ENCODE data around the gene SLC10A7.
"Not testable (repeated sequence)": the region's sequence is repeated elsewhere in the genome, so short reads cannot be mapped to it uniquely, and the experiment has no call there.

Gene SLC10A7

DNA sequence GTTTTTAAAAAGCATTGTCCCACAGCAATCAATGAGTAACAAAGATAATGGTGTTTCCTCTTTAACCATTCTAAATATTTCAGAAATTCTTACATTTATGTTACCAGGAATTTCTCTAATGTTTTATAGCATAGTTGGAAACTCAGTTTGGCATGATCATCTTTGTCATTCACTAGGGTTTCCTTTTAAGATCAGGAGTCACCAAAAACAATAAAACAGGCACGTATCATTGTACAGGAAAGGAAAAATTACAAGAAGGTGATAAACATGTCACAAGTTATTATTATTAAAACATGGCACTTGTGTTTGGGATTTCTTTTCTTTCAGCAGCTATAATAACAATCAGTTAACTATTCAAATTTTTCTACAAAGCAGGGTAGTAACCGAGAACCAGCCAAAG is 84.0 kb downstream of the SLC10A7 start:
- no peak for DNase-seq

DNA sequence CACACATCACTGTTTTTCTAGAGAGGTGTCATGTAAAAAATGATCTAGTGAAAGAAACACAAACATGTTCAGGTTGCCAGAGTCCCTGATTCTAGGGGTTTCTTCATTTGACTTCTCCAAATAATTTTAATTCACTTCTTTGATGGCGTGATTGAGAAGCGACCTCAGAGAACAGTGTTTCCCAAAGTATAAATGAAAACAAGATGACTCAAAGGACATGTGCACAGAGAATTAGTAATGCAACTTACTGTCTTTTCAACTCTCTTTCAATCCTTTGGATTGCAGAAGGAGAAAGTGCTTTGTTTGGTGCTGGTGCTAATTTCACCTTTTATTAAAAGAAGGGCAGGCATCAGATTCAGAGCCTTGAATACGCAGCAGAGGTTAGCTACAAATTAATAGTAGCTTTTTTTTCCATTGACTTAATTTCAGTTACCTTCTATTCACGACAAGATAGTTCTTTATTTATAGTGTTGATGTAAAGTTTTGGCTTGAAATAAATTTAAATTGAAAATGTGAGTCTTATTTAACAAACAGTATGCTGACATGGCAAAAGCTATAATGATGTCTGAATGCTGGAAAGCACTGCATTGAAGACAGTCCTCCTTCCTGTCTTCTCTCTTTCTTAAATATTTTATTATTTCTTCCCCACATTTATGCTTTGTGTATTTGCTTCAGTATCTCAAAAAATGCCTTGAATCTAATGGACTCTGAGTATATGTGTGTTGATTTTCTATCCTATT is 85.1 kb downstream of the SLC10A7 start:
- DNase-seq: no peak

DNA sequence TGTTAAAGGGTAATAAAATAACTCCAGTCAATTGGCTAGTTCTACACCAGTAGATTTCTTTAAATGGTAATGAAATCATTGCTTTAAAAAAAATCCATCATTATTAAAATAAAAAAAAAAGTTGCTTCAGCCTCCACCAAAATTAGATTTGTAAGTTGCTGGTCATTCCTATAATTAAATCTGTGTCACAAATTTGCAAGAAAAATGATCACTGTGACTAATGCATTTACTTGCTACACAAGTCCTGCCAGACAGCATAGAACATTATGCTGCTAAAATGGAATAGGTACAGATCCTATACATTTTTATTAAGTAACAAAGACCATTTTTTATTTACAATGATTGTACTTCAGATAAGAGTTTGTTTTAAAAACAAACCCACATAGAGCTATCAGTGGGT is 85.8 kb downstream of the SLC10A7 start:
- no peak for DNase-seq

DNA sequence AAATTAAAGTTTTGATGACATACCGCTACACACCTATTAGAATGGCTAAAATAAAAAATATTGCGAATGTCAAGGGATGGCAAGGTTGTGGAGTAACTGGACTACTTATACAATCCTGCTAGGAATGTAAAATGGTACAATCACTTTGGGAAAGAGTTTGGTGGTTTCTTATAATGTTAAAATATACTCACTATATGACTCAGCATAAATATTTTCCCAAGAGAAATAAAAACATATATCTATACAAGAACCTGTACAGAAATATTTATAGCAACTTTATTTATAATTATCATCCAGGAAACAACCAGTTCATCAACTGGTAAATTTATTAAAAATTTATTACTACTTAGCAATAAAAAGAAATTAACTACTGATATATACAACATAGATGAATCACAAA is 89.7 kb downstream of the SLC10A7 start:
- DNase-seq: no peak

GRCh38 chr4:146428298-146428697 is 93.4 kb downstream of the SLC10A7 start:
- DNase-seq: no peak

GRCh38 chr4:146417822-146418221 is 103.9 kb downstream of the SLC10A7 start:
- DNase-seq: no peak

GRCh38 chr4:146415829-146416228 is 105.9 kb downstream of the SLC10A7 start:
- DNase-seq: no peak

DNA sequence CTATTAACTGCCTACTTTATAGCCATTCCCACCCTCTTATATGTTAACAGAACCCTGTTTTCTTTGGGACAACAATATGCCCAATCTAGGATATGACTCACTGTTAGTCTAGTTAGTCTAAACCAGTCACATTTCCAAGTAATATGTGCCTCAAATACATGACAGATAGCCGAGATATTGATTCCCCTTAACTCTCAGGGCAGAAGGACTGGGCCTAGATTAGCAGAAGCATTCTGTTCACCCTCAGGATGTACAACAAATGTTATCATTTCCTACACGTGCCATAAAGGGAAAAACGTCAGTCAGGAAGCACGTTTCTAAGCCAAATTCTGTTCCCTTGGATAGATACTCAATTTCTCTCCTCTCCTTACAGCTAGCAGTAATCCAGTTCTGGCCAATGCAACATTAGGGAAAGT is 114.1 kb downstream of the SLC10A7 start:
- no peak for DNase-seq

- no peak for DNase-seq
Measured at GRCh38 chr4:146407257-146407656, 114.5 kb downstream of the SLC10A7 start.

DNA sequence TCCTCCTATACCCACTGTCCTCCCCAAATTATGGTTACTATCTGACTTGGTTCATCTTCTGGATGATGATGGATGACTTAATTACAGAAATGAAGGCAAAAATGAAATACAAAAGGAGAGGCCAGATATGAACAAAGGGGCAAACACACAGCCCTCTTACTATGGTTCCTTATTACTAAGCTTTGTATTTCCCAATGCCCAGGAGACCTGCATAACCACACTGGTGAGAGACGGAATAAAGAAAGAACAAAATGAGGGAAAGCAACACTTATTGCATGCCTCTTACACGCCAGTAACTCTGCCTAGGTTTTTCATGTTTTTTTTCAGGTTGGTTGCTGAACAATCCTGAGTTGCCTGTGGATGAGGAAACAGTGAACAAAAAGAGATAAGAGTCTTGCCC is 120.5 kb downstream of the SLC10A7 start:
- DNase-seq: no peak

DNA sequence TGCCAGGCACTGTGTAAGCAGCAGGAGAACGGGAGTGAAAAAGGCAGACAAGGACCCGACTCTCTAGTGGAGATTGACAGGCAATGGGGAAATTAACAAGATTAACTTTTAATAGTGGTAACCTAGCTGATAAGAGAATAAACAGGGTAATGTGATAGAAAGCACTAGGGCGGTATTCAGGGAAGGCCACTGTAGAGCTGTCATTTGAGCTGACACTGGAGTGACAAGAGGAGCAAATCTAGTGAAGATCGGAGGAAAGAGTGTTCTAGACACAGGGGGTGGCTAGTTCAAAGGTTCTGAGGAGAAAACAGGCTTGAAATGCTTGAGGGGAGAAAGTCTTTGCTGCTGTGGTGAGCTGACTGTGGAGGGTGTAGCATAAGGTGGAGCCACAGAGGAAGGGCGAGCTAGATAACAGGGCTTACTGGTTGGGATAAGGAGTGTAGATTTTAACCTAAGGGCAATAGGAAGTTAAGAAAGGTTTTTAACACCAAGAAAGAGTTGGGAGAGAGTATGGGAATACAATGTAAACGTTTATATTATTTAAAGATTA is 122.8 kb downstream of the SLC10A7 start:
- DNase-seq: no peak

GRCh38 chr4:146398404-146398803 is 123.3 kb downstream of the SLC10A7 start:
- no peak for DNase-seq

- DNase-seq: no peak
Measured at GRCh38 chr4:146389561-146389960, 132.2 kb downstream of the SLC10A7 start.

- no peak for DNase-seq
Measured at GRCh38 chr4:146382194-146382593, 139.5 kb downstream of the SLC10A7 start.

DNA sequence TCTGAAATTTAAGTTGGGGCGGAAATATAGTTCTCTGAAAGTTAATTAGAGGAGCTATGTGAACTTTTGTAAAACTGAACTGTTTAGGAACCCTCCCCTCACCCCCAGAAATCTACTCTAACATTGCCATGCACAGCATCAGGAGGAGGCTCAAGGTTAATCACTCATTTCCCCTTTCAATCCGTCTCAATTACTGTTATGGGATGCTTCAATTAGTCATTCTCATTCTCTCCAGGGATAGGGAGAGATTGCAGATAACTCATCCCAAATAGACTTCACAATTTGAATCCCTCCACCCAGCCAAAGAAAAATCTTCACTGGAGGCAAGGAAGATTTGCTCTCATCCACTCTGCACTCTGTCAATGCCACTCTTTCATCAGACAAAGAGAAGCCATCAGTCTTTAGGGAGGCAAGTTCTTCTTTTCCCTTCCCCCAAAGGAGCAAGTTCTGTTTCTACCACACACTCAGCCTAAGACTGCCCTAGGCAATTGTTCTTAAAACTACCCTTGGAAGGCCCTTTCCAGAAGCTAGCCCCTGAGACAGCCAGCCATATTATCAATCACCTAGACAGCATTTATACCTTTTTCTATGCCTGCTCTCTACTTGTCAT is 140.4 kb downstream of the SLC10A7 start:
- DNase-seq: no peak

GRCh38 chr4:146379744-146380143 is 142.0 kb downstream of the SLC10A7 start:
- no peak for DNase-seq

DNA sequence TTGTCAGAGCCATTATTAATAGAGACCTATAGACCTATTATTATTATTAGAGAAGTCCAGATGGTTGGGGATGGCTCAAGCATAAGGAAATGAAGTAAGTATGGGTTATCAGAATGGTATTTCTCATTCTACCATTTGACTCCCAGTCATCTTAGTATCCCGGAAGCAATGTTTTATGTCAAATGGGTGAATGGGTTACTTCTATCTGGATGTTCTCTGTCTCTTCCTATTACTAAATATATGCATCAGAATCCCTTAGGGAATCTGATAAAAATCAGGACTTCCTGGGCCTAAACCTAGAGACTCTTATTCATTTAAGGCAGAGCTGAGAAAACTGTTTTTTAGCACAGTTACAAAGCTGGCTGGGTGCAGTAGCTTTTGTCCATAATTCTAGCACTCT is 149.9 kb downstream of the SLC10A7 start:
- no peak for DNase-seq

GRCh38 chr4:146370841-146371240 is 150.9 kb downstream of the SLC10A7 start:
- DNase-seq: no peak

- DNase-seq: no peak
Measured at GRCh38 chr4:146369446-146369845, 152.3 kb downstream of the SLC10A7 start.

DNA sequence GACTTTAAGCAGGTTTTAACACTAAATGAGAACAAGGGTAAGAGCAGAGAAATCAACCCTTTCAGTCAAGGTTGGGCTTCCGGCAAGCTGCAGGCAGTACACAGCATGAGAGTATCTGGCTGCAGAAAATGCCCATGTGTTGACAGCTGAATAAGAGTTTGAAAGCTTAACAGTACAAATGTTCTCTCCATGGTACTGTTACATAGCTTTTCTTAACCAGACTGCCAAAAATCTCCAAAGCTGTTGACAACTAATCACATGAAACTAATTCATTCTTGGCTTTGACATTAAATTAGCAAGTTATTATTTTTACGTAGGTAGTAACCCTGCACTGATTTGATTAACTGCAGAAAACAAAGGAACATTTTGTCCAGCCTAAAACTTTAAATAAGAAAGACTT is 153.5 kb downstream of the SLC10A7 start:
- DNase-seq: no peak

GRCh38 chr4:146367347-146367746 is 154.4 kb downstream of the SLC10A7 start:
- no peak for DNase-seq

DNA sequence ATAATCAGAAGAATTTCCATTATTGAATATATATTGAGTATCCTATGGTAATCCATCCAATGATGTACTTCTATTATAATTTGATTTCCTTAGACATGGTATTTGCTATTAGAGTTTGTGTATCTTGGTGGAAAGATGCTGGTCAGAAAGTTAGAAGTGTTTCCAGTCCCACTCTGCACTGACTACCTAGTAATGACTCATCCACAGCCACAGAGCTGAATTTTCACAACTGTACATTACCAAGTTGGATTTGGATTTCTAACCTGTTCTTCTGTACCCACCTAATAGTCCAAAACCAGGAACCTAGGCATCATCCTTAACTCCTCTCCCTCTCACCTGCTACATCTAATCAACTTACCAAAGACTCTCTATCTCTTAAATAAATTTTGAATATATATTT is 162.0 kb downstream of the SLC10A7 start:
- DNase-seq: no peak

DNA sequence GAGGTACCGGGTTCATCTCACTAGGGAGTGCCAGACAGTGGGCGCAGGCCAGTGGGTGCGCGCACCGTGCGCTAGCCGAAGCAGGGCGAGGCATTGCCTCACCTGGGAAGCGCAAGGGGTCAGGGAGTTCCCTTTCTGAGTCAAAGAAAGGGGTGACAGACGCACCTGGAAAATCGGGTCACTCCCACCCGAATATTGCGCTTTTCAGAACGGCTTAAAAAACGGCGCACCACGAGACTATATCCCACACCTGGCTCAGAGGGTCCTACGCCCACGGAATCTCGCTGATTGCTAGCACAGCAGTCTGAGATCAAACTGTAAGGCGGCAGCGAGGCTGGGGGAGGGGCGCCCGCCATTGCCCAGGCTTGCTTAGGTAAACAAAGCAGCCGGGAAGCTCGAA is 171.6 kb downstream of the SLC10A7 start:
- DNase-seq: not testable (repeated sequence)

- no peak for DNase-seq
Measured at GRCh38 chr4:146349306-146349705, 172.4 kb downstream of the SLC10A7 start.

DNA sequence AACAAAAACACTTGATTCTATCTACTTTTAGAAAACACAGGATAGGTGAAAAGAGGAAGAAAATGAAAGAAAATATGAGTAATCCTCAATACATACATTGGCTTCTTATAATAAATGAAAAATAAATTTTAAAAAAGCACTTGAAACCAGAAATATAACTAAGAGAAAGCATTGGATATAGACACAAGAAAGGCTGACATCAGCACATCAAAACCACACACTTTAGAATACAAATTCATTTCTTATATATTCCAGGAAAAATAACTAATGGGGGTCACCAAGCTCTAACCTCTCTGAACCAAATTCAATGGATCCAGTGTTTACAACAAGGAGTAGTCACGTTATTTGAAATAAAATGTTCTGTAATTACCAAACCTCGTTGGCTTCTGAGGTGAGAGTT is 173.9 kb downstream of the SLC10A7 start:
- no peak for DNase-seq

All from inflammatory macrophage treated with lipopolysaccharide for 1 hour (primary cell).